Umbilical cord (tissue), 2 donors: ENCODE results near the gene ATG5. TPM values are rescaled to one million over a fixed set of nuclear protein-coding genes. Genes with fewer than 3 reads are reported as not detected.

Experiments used
- DNase-seq: peaks from one replicate; pipeline ENCODE4 v3.0.0-alpha.2; 2015; ENCODE audit warnings: low spot score
- total RNA-seq: library from RNA; depleted of rRNA; stranded (reverse); fragments of >200 nt; gene quantifications from one replicate; pipeline ENCODE4 v1.2.3, GENCODE V29; 2014; ENCODE audit warnings: low replicate concordance; ENCODE audit not compliant: insufficient read depth

ATG5 gene
- total RNA-seq, 1 donor from 2014 or later, result 65.0 TPM

DNA sequence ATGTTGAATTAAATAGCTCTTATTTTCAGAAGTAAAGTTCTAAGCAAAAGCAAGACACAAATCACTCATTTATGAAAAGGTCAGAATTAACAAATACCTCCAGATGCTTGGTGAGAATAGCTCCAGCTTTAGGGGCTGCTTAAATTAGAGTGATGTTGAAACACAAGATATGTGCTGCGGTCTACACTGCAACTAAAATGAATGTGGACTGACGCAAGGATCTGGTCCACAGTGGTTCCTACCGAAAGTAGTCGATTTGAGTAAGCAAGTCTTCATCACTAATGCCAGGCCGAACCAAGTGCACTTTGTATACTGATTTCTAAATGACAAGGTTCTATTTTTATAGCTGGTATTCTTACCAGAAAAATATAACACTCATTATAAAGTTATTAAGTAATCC lies 143.1 kb downstream of the ATG5 start:
- DNase-seq, result no peak

DNA sequence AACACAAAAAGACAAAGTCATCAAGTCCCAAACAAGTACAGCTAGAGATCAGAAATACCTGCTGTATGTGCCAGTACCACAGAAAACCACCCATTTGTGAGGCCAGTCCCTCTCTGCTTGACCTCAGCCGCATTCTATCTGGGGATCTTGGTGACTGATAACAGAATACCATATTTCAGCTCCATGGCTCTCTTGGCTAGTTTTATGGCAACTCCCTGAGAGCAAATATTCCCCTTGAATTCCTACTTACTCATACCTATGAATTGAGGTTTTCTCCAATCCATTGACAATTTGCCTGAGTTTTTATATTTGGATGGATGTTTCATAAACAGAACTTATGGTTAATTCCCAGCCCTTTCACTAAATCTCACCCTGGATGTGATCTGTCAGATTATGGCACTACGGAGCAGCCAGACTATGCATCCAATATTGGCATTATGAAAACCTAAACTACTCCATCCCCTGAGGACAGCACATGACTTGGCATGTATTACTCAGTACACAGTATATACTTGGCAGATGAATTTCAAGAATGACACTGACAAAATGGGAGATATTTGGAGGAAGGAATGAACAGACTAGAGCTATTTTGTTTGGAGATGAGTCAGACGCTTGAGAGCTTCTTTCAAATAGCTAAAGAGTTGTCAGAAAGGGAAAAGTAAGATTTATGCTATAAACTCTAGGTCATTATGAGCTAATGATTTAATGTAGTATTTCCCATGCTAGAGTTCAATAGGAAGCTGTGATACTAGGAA lies 143.7 kb downstream of the ATG5 start:
- DNase-seq, result peak; percentile 2

DNA sequence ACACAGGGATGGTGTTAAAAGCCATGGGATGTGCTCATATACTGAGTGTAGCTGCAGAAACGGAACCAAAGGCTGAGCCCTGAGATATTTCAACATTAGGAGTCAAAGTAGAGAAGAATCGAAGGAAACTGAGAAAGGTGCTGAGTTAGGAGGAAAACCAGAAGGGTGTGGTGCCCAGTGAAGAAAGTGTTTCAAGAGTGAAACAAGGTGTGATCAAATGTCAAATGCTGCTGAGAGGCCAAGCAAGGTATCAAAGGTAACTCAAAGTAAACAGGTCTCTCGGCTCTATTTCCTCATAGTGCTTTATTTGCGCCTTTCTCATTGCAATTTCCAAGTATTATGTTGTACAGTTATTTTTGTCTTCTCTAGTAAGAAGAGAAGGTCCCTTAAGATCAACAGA lies 145.4 kb downstream of the ATG5 start:
- no peak for DNase-seq

GRCh38 chr6:106178900-106179299 lies 146.7 kb downstream of the ATG5 start:
- no peak for DNase-seq

DNA sequence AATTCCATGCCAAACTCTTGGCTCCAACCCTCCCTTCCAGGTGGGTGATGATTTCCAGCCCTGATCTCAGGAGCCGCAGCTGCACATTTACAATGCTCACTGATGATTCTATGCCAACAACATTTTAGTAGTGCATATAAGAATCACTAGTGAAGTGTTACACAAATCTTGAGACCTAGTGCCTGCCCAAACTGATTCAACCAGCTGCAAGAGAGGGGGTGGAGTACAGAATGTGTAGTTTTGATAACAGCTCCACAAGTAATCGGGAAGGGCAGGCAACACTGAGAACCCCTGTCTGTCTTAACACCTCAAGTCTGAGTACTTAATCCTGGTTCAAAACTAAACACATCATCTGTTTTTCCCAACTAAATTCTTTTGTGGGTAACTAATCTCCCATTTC lies 147.8 kb downstream of the ATG5 start:
- no peak for DNase-seq

GRCh38 chr6:106173124-106173879 lies 152.3 kb downstream of the ATG5 start:
- no peak for DNase-seq

DNA sequence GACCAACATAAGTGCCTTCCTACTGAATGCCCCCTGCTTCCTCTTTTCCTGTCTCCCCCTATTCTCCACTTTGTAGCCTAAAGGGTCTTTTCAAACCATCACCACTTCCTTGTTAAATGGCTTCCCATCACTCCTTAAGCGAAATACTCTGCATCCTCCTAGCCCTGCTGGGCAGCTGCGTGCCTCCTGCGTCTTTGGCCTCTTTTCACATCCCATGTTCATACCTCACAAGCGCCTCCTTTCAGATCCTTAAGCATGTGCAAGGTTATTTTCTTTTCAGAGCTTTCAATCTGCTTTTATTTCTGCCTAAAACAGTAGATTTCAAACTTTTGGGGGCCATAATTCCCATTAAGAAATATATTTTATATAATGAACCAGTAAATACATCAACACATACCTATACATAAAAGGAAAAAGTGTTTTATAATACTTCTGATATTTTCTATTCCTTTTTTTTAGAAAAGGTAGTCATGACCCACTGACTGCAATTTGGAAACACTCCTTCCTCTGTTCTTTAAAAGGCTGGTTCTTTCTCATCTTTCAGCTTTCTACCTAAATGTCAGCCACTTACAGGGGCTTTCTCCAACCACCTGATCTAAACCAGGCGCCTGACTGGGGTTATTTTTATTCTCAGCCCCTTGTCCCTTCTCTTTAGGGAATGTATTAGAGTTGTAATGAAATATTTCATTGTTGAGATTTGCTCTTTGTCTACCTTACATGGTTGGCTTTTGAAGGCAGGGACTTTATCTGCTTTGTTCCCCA lies 155.3 kb downstream of the ATG5 start:
- no peak for DNase-seq

DNA sequence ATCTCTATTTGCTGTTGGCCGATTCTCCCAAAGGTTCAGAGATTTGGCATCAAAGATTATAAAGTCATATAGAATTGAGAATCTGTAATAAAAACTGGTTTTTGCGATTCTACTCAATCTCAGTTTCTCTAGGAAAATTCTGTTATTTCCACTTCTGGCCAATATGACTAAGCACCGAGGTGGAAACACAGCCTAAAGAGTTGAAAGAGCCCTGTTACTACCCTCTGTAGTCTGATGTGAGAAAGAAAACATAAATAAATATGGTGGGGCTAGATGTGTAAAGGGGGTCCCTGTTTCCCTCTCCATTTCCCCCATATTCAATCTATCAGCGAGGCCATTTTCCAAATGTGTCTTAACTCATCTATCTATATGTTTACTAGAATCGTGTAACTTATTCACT lies 156.0 kb downstream of the ATG5 start:
- DNase-seq, result no peak

DNA sequence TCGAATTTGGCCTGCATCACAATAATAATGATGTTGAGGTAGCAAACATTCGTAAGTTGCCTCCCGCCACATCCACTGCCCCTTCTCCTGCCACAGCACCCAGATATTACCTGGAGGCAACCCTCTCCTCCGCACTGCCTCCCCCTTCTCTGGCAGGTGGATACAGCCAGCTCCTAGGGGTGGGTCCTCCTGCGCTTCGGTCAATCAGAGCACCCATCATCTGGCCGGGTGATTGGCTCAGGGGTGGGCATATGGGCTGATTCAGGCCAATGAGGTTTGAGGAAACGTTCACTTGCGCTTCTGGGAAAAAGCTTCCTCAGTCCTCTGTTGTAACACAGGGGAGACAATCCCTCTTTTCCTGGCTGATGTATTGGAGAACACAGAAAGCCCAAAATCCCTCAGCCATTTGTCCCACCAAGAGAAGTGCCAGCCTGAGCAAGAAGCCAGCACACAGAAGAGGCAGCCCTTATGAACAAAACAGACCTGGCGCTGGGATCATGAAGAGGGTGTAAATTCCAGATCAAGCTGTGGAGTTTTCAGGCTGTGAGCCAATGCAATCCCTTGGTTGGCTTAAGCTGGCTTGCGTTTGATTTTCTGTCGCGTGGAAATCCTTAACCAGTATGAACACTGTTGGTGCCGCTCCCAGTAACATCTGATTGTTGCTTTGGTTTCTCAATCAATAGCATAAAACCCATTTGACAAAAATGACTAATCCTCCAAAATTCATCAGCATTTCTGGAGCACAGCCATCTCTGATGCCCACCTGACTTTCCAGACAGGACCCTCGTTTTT lies 157.3 kb downstream of the ATG5 start:
- DNase-seq, result no peak

DNA sequence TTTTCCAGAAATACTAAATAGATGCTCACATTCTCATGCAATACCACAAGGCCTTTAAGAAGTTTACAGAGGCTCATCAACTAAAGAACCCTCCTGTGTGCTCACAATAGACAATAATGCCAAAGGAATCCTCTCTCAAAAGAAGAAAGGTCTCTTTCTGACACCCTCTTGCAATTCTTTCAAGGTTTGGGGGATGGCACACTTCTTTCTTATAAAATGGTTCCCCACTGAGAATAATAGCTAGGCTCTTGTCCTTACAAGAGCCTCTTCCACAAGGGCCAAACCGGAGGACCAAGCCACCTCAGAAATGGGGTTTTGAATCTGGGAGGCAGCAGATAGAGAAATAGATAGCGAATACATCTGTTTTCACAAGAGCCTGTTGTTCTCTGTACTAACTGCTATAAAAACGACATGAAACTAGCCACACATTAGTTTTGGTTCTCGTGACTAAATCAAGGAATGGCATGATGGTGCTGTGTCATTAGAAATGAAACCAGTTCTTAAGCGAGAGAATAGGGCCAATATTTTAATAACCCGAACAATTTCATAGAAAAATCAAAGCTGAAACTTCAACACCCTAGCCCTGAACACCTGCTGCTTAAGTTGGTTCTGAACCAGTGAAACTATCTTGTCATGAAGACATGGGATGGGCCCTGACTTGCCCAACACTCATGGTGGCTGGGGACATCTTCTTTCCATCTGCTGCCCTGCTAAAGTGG lies 158.3 kb downstream of the ATG5 start:
- DNase-seq, result no peak

GRCh38 chr6:106165885-106166485 lies 159.6 kb downstream of the ATG5 start:
- DNase-seq, result no peak

GRCh38 chr6:106163966-106164877 lies 161.3 kb downstream of the ATG5 start:
- peak; percentile 93 for DNase-seq

DNA sequence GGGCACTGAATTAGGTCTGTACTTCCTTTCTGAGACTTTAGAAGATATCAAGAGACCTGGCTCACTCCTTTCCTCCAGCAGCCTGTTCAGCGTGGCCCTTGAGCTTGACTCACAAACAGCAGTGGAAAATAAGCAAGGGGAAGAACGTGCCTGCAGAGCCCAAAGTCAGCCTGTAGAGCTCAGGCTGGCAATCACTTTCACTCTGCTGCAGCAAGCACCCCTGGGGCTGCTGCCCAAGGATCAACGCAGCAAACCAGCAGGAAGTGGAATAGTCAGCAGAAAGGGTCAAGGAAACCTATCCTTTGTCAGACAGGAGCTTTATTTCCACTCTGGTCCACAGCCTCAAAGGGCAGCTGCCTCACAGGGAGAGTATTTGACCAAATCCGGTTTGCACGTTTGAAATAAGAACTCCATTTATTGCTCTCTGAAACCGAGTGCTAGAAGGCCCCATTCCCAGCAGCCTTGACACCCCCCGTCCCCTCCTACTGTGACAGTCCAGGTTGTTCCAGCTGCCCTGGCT lies 162.1 kb downstream of the ATG5 start:
- DNase-seq, result peak; percentile 57

DNA sequence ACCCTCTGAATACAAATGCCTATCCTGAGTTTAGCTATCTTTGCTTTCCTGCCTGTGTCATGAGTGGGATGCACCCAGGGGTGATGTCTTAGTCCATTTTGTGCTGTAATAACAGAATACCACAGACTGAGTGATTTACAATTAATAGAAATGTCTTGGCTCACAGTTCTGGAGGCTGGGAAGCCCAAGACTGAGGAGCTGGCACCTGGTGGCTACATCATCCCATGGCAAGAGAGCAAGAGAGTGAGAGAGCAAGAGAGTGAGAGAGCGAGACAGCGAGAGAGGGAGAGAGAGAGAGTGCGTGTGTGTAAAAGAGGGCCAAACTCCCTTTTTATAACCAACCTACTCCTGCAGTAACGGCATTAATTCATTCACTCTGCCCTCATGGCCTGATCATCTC lies 162.6 kb downstream of the ATG5 start:
- no peak for DNase-seq

DNA sequence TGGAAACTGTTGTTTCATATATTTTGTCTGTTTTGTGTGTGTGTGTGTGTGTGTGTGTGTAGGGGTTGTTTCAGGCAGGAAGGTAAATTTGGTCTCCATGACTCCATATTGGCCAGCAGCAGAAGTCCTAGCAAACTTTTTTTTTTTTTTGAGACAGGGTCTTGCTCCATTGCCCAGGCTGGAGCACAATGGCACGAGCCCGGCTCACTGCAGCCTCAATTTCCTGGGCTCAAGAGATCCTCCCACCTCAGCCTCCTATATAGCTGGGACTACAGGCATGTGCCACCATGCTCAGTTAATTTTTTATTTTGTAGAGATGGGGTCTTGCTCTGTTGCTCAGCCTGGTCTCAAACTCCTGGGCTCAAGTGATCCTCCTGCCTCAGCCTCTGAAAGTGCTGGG lies 163.7 kb downstream of the ATG5 start:
- DNase-seq, result no peak

GRCh38 chr6:106161311-106161874 lies 164.2 kb downstream of the ATG5 start:
- no peak for DNase-seq

GRCh38 chr6:106160189-106160588 lies 165.4 kb downstream of the ATG5 start:
- no peak for DNase-seq

DNA sequence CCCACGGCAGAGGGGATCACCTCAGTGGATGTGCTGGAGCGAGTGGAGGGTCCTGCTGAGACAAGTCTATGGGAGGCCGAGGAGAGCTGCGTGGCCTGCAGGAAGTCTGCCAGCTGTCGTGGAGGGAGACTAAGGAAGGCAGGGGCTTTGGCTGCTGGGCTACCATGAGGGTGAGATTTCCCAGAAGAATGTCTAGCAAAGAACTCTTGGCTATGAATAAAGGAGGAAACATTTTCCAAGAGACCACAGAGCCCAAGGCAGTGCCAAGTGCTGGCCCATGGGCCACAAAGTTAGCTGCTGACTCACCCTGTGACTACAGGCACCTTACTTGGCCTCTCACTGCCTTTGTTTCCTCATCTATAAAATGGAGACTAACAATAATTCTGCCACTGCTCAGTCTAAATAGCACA lies 166.0 kb downstream of the ATG5 start:
- no peak for DNase-seq

GRCh38 chr6:106158816-106159215 lies 166.7 kb downstream of the ATG5 start:
- no peak for DNase-seq
